Mesothelial cell of epicardium (in vitro differentiated cells): ENCODE measurements around the gene ARHGAP33. TPM values are rescaled to one million over a fixed set of nuclear protein-coding genes. Genes with fewer than 3 reads are reported as not detected.

Source experiments
- DNase-seq, 2 experiments: peaks; one replicate each; pipeline ENCODE4 v3.0.0; 2021; ENCODE audit warnings: low spot score in 2 of 2; ENCODE audit not compliant: unreplicated experiment in 2 of 2
- H3K27ac Mint-ChIP-seq: 2 replicates; pipeline ENCODE4 v1.8.0; 2021; ENCODE audit warnings: mixed read lengths
- H3K27me3 Mint-ChIP-seq: 2 replicates; pipeline ENCODE4 v1.8.0; 2021; ENCODE audit warnings: low read depth, mixed read lengths
- H3K36me3 Mint-ChIP-seq: 2 replicates; pipeline ENCODE4 v1.8.0; 2021; ENCODE audit warnings: mixed read lengths
- H3K4me1 Mint-ChIP-seq: 2 replicates; pipeline ENCODE4 v1.8.0; 2021; ENCODE audit warnings: mixed read lengths
- H3K4me3 Mint-ChIP-seq: 2 replicates; pipeline ENCODE4 v1.8.0; 2021; ENCODE audit warnings: mild to moderate bottlenecking, moderate library complexity, mixed read lengths
- H3K9me3 Mint-ChIP-seq: 2 replicates; pipeline ENCODE4 v1.8.0; 2021; ENCODE audit warnings: mixed read lengths
- total RNA-seq: library from RNA; stranded (reverse); gene quantifications from 3 replicates; pipeline ENCODE4 v1.2.1, GENCODE V29; 2021
- TF ChIP-seq, protein P1 (sequence below): fragments of 200-600 bp; sonication (generic); IDR thresholded peaks from one replicate; pipeline ENCODE4 v1.5.0; 2021; ENCODE audit warnings: antibody characterized with exemption; ENCODE audit not compliant: unreplicated experiment

Gene ARHGAP33, protein sequence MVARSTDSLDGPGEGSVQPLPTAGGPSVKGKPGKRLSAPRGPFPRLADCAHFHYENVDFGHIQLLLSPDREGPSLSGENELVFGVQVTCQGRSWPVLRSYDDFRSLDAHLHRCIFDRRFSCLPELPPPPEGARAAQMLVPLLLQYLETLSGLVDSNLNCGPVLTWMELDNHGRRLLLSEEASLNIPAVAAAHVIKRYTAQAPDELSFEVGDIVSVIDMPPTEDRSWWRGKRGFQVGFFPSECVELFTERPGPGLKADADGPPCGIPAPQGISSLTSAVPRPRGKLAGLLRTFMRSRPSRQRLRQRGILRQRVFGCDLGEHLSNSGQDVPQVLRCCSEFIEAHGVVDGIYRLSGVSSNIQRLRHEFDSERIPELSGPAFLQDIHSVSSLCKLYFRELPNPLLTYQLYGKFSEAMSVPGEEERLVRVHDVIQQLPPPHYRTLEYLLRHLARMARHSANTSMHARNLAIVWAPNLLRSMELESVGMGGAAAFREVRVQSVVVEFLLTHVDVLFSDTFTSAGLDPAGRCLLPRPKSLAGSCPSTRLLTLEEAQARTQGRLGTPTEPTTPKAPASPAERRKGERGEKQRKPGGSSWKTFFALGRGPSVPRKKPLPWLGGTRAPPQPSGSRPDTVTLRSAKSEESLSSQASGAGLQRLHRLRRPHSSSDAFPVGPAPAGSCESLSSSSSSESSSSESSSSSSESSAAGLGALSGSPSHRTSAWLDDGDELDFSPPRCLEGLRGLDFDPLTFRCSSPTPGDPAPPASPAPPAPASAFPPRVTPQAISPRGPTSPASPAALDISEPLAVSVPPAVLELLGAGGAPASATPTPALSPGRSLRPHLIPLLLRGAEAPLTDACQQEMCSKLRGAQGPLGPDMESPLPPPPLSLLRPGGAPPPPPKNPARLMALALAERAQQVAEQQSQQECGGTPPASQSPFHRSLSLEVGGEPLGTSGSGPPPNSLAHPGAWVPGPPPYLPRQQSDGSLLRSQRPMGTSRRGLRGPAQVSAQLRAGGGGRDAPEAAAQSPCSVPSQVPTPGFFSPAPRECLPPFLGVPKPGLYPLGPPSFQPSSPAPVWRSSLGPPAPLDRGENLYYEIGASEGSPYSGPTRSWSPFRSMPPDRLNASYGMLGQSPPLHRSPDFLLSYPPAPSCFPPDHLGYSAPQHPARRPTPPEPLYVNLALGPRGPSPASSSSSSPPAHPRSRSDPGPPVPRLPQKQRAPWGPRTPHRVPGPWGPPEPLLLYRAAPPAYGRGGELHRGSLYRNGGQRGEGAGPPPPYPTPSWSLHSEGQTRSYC
- 74.0 to 79.9 TPM (median 75.4 TPM) in 3 replicates for total RNA-seq

DNA sequence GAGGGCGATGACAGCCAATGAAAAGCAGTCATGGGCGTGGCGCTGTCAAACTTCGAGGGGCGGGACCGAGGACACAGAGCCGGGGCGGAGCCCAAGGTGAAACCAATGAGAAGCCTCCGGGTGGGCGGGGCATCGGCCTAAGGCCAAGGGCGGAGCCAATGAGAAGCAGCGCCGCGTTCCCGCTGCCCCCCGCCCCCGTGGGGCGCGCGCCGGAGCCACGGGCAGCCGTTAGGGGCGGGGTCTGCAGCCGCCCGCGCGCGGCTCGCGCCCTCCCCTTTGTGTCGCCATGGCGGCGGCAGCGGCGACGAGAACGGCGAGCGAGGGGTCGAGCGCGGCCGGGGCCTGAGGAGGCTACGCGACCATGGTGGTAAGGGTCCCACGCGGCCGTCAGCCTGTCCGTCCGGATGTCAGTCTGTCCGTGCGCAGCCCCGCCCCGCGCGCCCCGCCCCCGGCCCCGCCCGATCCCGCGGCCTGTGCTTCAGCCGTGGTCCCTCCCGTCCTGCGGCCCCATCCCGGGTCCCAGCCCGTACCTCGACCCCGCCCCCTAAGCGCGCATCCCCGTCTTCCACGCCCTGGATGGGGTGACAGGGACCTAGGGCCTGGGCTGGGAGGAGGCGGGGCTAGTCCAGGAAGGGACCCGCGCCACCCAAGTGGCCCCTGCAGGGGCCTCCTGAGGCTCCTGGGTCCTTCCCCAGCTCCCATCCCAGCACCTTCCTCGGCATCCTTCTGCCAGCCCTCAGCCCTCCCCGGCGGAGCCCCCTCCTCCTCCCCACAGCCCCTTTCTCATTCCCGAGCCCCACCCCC is at the start of gene ARHGAP33:
Gene ARHGAP33 (plus strand): TSS at position 267 of the 804 bp plus-strand sequence. CDS start 95 bp downstream, at position 362.
- H3K36me3 Mint-ChIP-seq, result no peaks in the 10 kb centered on the region
- no peaks in the 10 kb centered on the region for H3K27me3 Mint-ChIP-seq
- H3K4me3 Mint-ChIP-seq, result peak within 1 kb of the TSS; percentile 71
- no peaks in the 10 kb centered on the region for H3K9me3 Mint-ChIP-seq
- TF ChIP-seq, protein P1, sequence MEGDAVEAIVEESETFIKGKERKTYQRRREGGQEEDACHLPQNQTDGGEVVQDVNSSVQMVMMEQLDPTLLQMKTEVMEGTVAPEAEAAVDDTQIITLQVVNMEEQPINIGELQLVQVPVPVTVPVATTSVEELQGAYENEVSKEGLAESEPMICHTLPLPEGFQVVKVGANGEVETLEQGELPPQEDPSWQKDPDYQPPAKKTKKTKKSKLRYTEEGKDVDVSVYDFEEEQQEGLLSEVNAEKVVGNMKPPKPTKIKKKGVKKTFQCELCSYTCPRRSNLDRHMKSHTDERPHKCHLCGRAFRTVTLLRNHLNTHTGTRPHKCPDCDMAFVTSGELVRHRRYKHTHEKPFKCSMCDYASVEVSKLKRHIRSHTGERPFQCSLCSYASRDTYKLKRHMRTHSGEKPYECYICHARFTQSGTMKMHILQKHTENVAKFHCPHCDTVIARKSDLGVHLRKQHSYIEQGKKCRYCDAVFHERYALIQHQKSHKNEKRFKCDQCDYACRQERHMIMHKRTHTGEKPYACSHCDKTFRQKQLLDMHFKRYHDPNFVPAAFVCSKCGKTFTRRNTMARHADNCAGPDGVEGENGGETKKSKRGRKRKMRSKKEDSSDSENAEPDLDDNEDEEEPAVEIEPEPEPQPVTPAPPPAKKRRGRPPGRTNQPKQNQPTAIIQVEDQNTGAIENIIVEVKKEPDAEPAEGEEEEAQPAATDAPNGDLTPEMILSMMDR, result no peak
- DNase-seq, result peak; percentile 100
- peak within 1 kb of the TSS; percentile 21 for H3K27ac Mint-ChIP-seq
- H3K4me1 Mint-ChIP-seq, result peaks cover 19% of the 10 kb centered on the region

DNA sequence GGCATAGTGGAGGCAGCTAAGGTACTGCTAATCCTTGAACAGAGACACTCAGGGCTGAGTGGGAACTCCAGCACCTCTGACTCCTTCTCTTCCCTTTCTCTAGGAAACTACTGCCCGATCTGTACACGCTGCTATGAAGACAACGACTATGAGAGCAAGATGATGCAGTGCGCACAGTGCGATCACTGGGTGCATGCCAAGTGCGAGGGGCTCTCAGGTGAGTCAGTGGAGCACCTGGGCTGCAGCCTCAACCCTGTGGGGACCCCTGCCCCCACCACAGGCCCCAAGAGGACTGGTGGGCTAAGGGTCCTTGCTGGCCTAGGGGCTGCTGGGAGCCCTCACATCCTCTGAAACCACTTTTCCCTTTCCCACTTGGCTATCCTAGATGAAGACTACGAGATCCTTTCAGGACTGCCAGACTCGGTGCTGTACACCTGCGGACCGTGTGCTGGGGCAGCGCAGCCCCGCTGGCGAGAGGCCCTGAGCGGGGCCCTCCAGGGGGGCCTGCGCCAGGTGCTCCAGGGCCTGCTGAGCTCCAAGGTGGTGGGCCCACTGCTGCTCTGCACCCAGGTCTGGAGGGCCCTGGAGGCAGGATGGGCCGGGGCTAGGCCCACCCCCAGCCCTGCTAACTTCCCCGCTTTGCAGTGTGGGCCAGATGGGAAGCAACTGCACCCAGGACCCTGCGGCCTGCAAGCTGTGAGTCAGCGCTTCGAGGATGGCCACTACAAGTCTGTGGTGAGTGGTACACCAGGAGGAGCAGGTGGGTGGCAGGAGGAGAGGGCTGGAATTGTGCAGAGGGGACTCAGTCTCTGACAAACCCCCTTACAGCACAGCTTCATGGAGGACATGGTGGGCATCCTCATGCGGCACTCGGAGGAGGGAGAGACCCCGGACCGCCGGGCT is 48.1 kb upstream of the ARHGAP33 start:
- no peak for DNase-seq
- no peaks in the 10 kb centered on the region for H3K27me3 Mint-ChIP-seq
- TF ChIP-seq, protein P1, result no peak
- H3K4me3 Mint-ChIP-seq, result no peak overlapping the region
- no peak overlapping the region for H3K27ac Mint-ChIP-seq
- H3K4me1 Mint-ChIP-seq, result no peaks in the 10 kb centered on the region
- H3K36me3 Mint-ChIP-seq, result peaks cover 51% of the 10 kb centered on the region
- no peaks in the 10 kb centered on the region for H3K9me3 Mint-ChIP-seq

DNA sequence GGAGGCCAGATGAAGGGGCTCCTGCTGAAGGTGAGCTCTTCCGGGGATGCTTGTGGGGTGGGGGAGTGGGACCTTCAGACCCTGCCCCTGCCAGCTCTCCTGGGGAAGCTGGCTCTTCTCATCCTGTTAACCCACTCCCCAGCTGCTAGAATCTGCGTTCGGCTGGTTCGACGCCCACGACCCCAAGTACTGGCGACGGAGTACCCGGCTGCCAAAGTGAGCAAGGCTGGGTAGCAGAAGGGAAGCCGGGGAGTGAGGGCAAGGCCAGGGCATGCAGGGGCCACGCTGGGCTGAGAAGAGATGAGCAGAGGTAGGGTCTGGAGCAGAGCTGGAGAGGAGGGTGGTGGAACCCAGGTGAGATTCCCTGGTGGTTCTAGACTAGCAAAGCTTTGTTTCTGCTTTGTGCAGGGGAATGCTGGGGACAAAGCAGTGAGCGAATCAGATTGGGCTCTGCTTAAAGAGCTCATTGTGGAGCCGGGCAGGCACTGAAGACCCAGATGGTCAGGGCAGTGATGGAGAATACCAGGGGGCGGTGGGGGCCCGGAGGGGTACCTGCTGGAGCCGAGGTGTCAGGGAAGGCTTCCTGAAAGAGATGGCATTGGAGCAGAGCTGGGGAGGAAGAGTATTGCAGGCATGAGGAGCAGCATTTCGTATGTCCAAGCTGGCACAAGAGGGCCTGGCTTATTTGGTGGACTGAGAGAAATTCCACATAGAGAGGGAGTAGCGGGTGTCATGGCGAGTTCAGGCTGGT is 47.2 kb upstream of the ARHGAP33 start:
- H3K27me3 Mint-ChIP-seq, result no peaks in the 10 kb centered on the region
- peaks cover 47% of the 10 kb centered on the region for H3K36me3 Mint-ChIP-seq
- TF ChIP-seq, protein P1, result no peak
- no peaks in the 10 kb centered on the region for H3K9me3 Mint-ChIP-seq
- DNase-seq, result no peak
- no peak overlapping the region for H3K27ac Mint-ChIP-seq
- no peak overlapping the region for H3K4me3 Mint-ChIP-seq
- no peaks in the 10 kb centered on the region for H3K4me1 Mint-ChIP-seq

DNA sequence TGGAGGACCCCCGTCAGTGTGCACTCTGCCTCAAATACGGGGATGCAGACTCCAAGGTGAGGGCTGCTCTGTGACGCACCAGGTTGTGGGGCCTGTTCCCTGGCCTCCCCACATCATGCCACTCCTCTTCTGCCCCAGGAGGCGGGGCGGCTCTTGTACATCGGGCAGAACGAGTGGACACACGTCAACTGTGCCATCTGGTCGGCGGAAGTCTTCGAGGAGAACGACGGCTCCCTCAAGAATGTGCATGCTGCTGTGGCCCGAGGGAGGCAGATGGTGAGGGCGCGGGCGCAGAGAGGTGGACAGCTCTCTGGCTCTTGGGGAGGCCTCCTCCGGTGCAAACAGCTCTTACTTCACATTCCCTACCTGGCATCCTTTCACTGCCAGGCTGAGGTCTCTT is 46.3 kb upstream of the ARHGAP33 start:
- TF ChIP-seq, protein P1, result no peak
- Mint-ChIP-seq H3K4me3 (no peak overlapping the region), H3K36me3 (peaks cover 50% of the 10 kb centered on the region), H3K27me3 (no peaks in the 10 kb centered on the region), H3K27ac (no peak overlapping the region), H3K9me3 (no peaks in the 10 kb centered on the region), H3K4me1 (no peaks in the 10 kb centered on the region)
- DNase-seq, result no peak
